DOHH2 (cell line): Measurements from ENCODE around the gene LYZL2.

Experiments
- H3F3A ChIP-seq: fragments of 200-600 bp; sonication (generic), shearing (Covaris generic); 2 replicates; pipeline ENCODE4 v1.6.0; 2016; ENCODE audit warnings: antibody characterized with exemption, mild to moderate bottlenecking; ENCODE audit not compliant: control insufficient read depth, insufficient read depth
- H3K27ac ChIP-seq: fragments of 200-600 bp; sonication (generic); 2 replicates; pipeline ENCODE4 v1.5.1; 2014; ENCODE audit warnings: low read depth, mild to moderate bottlenecking, low read length, moderate library complexity
- H3K27me3 ChIP-seq: fragments of 200-600 bp; sonication (generic); 2 replicates; pipeline ENCODE4 v1.6.1; 2014; ENCODE audit warnings: mild to moderate bottlenecking, low read length, mixed read lengths; ENCODE audit not compliant: control insufficient read depth
- H3K36me3 ChIP-seq: fragments of 200-600 bp; sonication (generic); 2 replicates; pipeline ENCODE4 v1.6.1; 2014; ENCODE audit warnings: mild to moderate bottlenecking, low read length, moderate library complexity, mixed read lengths; ENCODE audit not compliant: control insufficient read depth
- H3K4me1 ChIP-seq: fragments of 200-600 bp; sonication (generic); 2 replicates; pipeline ENCODE4 v1.6.1; 2014; ENCODE audit warnings: mild to moderate bottlenecking, low read length, mixed read lengths; ENCODE audit not compliant: control insufficient read depth
- H3K4me2 ChIP-seq: fragments of 200-600 bp; sonication (generic); 2 replicates; pipeline ENCODE4 v1.6.0; 2014; ENCODE audit warnings: mild to moderate bottlenecking, low read length, moderate library complexity
- H3K4me3 ChIP-seq: fragments of 200-600 bp; sonication (generic); 2 replicates; pipeline ENCODE4 v1.5.1; 2014; ENCODE audit warnings: mild to moderate bottlenecking, low read length, mixed read lengths
- H3K79me2 ChIP-seq: fragments of 200-600 bp; sonication (generic); 2 replicates; pipeline ENCODE4 v1.6.1; 2014; ENCODE audit warnings: mild to moderate bottlenecking, low read length, mixed read lengths; ENCODE audit not compliant: control insufficient read depth
- H3K9me2 ChIP-seq: fragments of 200-600 bp; sonication (generic); replicated peaks from 2 replicates; pipeline ENCODE4 v1.6.1; 2014; ENCODE audit warnings: mild to moderate bottlenecking, low read length, mixed read lengths; ENCODE audit not compliant: control insufficient read depth
- H3K9me3 ChIP-seq: fragments of 200-600 bp; sonication (generic); 2 replicates; pipeline ENCODE4 v1.6.1; 2014; ENCODE audit warnings: antibody characterized with exemption, low read length, mixed read lengths; ENCODE audit not compliant: control insufficient read depth, insufficient read depth
- H4K20me1 ChIP-seq: fragments of 200-600 bp; sonication (generic); 2 replicates; pipeline ENCODE4 v1.6.0; 2014; ENCODE audit warnings: low read depth, mild to moderate bottlenecking, antibody characterized with exemption, low read length, moderate library complexity; ENCODE audit not compliant: control insufficient read depth, insufficient read depth
- CTCF ChIP-seq: fragments of 200-600 bp; sonication (generic); IDR thresholded peaks from one replicate; pipeline ENCODE4 v1.5.1; 2014; ENCODE audit warnings: antibody characterized with exemption, mild to moderate bottlenecking, low read depth, low read length; ENCODE audit not compliant: poor library complexity, severe bottlenecking
- EZH2phosphoT487 ChIP-seq: fragments of 200-600 bp; sonication (generic); IDR thresholded peaks from 2 replicates; pipeline ENCODE4 v1.6.1; 2017; ENCODE audit warnings: borderline replicate concordance, mild to moderate bottlenecking, antibody characterized with exemption, low read length, moderate library complexity, mixed read lengths

LYZL2 gene

GRCh38 chr10:30589441-30589840, 40.1 kb downstream of the LYZL2 start:
- H3K79me2 ChIP-seq: no peaks in the 10 kb centered on the region
- peaks cover 3% of the 10 kb centered on the region; the same call in 1 of the 2 replicates for H3K27me3 ChIP-seq
- H3K9me2 ChIP-seq: no peaks in the 10 kb centered on the region
- no peaks in the 10 kb centered on the region for H3K36me3 ChIP-seq
- no peaks in the 10 kb centered on the region for H3K9me3 ChIP-seq
- H3F3A ChIP-seq: no peaks in the 10 kb centered on the region
- TF ChIP-seq EZH2phosphoT487 (no peak), CTCF (no peak)
- no peak overlapping the region for H3K4me3 ChIP-seq
- H4K20me1 ChIP-seq: no peaks in the 10 kb centered on the region
- H3K27ac ChIP-seq: no peak overlapping the region
- no peak overlapping the region for H3K4me2 ChIP-seq
- H3K4me1 ChIP-seq: peaks cover 11% of the 10 kb centered on the region

GRCh38 chr10:30587522-30588031, 42.0 kb downstream of the LYZL2 start:
- no peaks in the 10 kb centered on the region for H4K20me1 ChIP-seq
- peak overlapping the region; percentile 33 for H3K4me2 ChIP-seq
- no peaks in the 10 kb centered on the region for H3K9me2 ChIP-seq
- H3K36me3 ChIP-seq: no peaks in the 10 kb centered on the region
- H3F3A ChIP-seq: no peaks in the 10 kb centered on the region
- H3K9me3 ChIP-seq: no peaks in the 10 kb centered on the region
- H3K4me3 ChIP-seq: no peak overlapping the region
- H3K79me2 ChIP-seq: no peaks in the 10 kb centered on the region
- H3K27ac ChIP-seq: no peak overlapping the region
- TF ChIP-seq CTCF: no peak
- no peak for TF ChIP-seq EZH2phosphoT487
- peaks cover 14% of the 10 kb centered on the region for H3K4me1 ChIP-seq
- H3K27me3 ChIP-seq: peaks cover 6% of the 10 kb centered on the region; the same call in 1 of the 2 replicates

- Histone ChIP-seq H3K27ac (no peak overlapping the region), H3K4me3 (no peak overlapping the region), H3K79me2 (no peaks in the 10 kb centered on the region), H4K20me1 (no peaks in the 10 kb centered on the region), H3K36me3 (no peaks in the 10 kb centered on the region), H3K27me3 (peaks cover 6% of the 10 kb centered on the region; the same call in 1 of the 2 replicates), H3F3A (no peaks in the 10 kb centered on the region), H3K4me2 (no peak overlapping the region), H3K9me2 (no peaks in the 10 kb centered on the region), H3K4me1 (peaks cover 14% of the 10 kb centered on the region), H3K9me3 (no peaks in the 10 kb centered on the region)
- TF ChIP-seq CTCF (no peak), EZH2phosphoT487 (no peak)
Observed at GRCh38 chr10:30586828-30587227, 42.7 kb downstream of the LYZL2 start.
